Heart left ventricle (tissue), 16 donors: Measurements from ENCODE around the gene LIN54. TPM values are rescaled to one million over a fixed set of nuclear protein-coding genes. Genes with fewer than 3 reads are reported as not detected.
"Not testable (repeated sequence)": the region's sequence is repeated elsewhere in the genome, so short reads cannot be mapped to it uniquely, and the experiment has no call there.

Experiments
- ATAC-seq, 4 donors: fragments of 200-7000 bp; cut with Tn5 transposase; one replicate each; pipeline ENCODE4 v1.9.1; 2020 to 2022; ENCODE audit warnings: moderate library complexity in 4 of 4, mild to moderate bottlenecking in 3 of 4, moderate number of reproducible peaks in 1 of 4
- DNase-seq, 5 donors: peaks; one replicate each; pipeline ENCODE4 v3.0.0-alpha.2; 2020
- H3K27ac ChIP-seq, 12 donors: fragments of 200-600 bp; sonication (generic) in 4 of 12; one replicate each; pipeline versions ENCODE4 v1.5.0 to v1.8.0; 2016 to 2022; ENCODE audit warnings: mild to moderate bottlenecking in 2 of 12
- H3K27me3 ChIP-seq, 9 donors: fragments of 200-600 bp; sonication (generic) in 2 of 9; one replicate each; pipeline versions ENCODE4 v1.5.1 to v1.8.0; 2016 to 2022; ENCODE audit warnings: mild to moderate bottlenecking in 3 of 9
- H3K36me3 ChIP-seq, 9 donors: fragments of 200-600 bp; sonication (generic) in 2 of 9; one replicate each; pipeline versions ENCODE4 v1.5.0 to v1.8.0; 2018 to 2022; ENCODE audit warnings: mild to moderate bottlenecking in 2 of 9
- H3K4me1 ChIP-seq, 12 donors: fragments of 200-600 bp; sonication (generic) in 4 of 12; one replicate each; pipeline versions ENCODE4 v1.5.0 to v1.8.0; 2016 to 2022; ENCODE audit warnings: mild to moderate bottlenecking in 3 of 12
- H3K4me3 ChIP-seq, 12 donors: fragments of 200-600 bp; sonication (generic) in 4 of 12; one replicate each; pipeline versions ENCODE4 v1.5.0 to v1.8.0; 2017 to 2022; ENCODE audit warnings: mild to moderate bottlenecking in 9 of 12, moderate library complexity in 4 of 12
- H3K9me3 ChIP-seq, 12 donors: fragments of 200-600 bp; sonication (generic) in 4 of 12; one replicate each; pipeline versions ENCODE4 v1.5.0 to v1.8.0; 2016 to 2022; ENCODE audit warnings: mild to moderate bottlenecking in 1 of 12
- CTCF ChIP-seq, 12 donors: fragments of 200-600 bp; sonication (generic) in 4 of 12; IDR thresholded peaks; one replicate each; pipeline versions ENCODE4 v1.5.0 to v1.8.0; 2018 to 2022; ENCODE audit warnings: antibody characterized with exemption in 12 of 12, mild to moderate bottlenecking in 5 of 12
- POLR2A ChIP-seq, 2 donors: fragments of 450-650 bp; IDR thresholded peaks; one replicate each; pipeline ENCODE4 v1.6.1; 2017; ENCODE audit warnings: antibody characterized with exemption in 2 of 2, mild to moderate bottlenecking in 2 of 2, moderate library complexity in 2 of 2
- WGBS, 4 donors: extraction: QIAGEN DNeasy Blood & Tissue Kit in 2 of 4; methylation state at CpG; one replicate each; pipeline versions ENCODE4 v1.1.5 to v1.1.7; 2013 to 2018; 5-methylcytosine and 5-hydroxymethylcytosine counted together
- intact Hi-C, 10 donors: fragments of 100-400 bp; cut with DNase I; formaldehyde crosslinking; loops; one replicate each; pipeline versions ENCODE4 v1.11.1 to v1.14.2; 2022
- polyA plus RNA-seq, 2 donors: library from polyadenylated mRNA; stranded (reverse); fragments of 200-250 nt; gene quantifications; one replicate each; pipeline ENCODE4 v1.2.3, GENCODE V29; 2013
- total RNA-seq, 9 donors: library from RNA; depleted of rRNA in 2 of 9; stranded (reverse); fragments of >200 nt in 2 of 9; fragmentation: NEBNext Ultra II Directional in 3 of 9; extraction: Animal tissue kit (Norgen Biotek cat#: 25700) in 3 of 9; gene quantifications; one replicate each; pipeline versions ENCODE4 v1.1.0 to v1.2.4, GENCODE V29; 2016 to 2023
- donor health status: ischemic (EF 13 %, LVEDD 7.1; RV severe dilation, severe dysfunction).
- donor health status: healthy with polysubstance abuse.
- donor health status: DM: no; HTN: yes; CAD: no.
- donor health status: DM: no; HTN: no; CAD: no.
- donor health status: ischemic (EF 25% LVEDD 6.9; RV normal size, moderate dysfunction).
- donor health status: ischemic (EF 25% LVEDD 5.7; RV mildly dilated, moderate dysfunction).
- donor health status: healthy.
- donor health status: DM: yes; HTN: yes; CAD: no.
- donor health status: ischemic (EF 35%, LVEDD 5.7; RV mildly dilated, moderate dysfunction).
- donor health status: nonischemic (EF 11% LVEDD 7.7; RV severe dilation, severe dysfunction).
- donor health status: DM: yes; HTN: yes; CAD: no.
- donor health status: PGD.
- donor health status: ischemic (EF 29% LVEDD 5.4; RV normal size, mild dysfunction).
- donor health status: nonischemic (EF 23%, LVEDD 6.1; RV moderate dilation, normal function).

Gene LIN54
- total and polyA plus RNA-seq, 11 donors = 1.6 to 11.4 (median 7.1) TPM

- ATAC-seq (peak in 2 of 4 donors; percentile 45 to 50), DNase-seq (no peak)
- Histone ChIP-seq H3K27ac (no peak overlapping the region), H3K4me3 (no peak overlapping the region), H3K36me3 (peaks cover 0 to 21% (median 8%) of the 10 kb centered on the region in 9 donors), H3K4me1 (peaks cover 0 to 11% (median 0%) of the 10 kb centered on the region in 12 donors), H3K9me3 (no peaks in the 10 kb centered on the region), H3K27me3 (no peaks in the 10 kb centered on the region)
- TF ChIP-seq POLR2A (IDR thresholded peaks at IDR 0.05) (no peak), CTCF (IDR thresholded peaks at IDR 0.05) (no peak)
- intact Hi-C loops = no loop called here
- WGBS, 4 donors = 90 to 93% (median 93%) methylated on average over 14 of the region's 14 CpGs
Observed at GRCh38 chr4:83043801-83044407, 33.3 kb upstream of the LIN54 start.

GRCh38 chr4:83043157-83043556 lies 32.5 kb upstream of the LIN54 start:
- DNase-seq, H3K27ac ChIP-seq, H3K27me3 ChIP-seq, intact Hi-C loops, H3K9me3 ChIP-seq, H3K4me3 ChIP-seq, ATAC-seq: not testable (repeated sequence)
- WGBS, 4 donors = 92 to 100% (median 96%) methylated on average over 2 of the region's 2 CpGs
- Histone ChIP-seq H3K4me1 (peaks cover 0 to 12% (median 0%) of the 10 kb centered on the region in 12 donors), H3K36me3 (peaks cover 0 to 19% (median 8%) of the 10 kb centered on the region in 9 donors)

- Histone ChIP-seq H3K4me3 (no peak overlapping the region), H3K9me3 (no peaks in the 10 kb centered on the region), H3K27me3 (no peaks in the 10 kb centered on the region), H3K36me3 (peaks cover 0 to 8% (median 0%) of the 10 kb centered on the region in 9 donors), H3K27ac (no peak overlapping the region), H3K4me1 (peaks cover 0 to 35% (median 23%) of the 10 kb centered on the region in 12 donors)
- DNase-seq = no peak
- whole genome bisulfite sequencing, 4 donors = 77 to 85% (median 81%) methylated on average over 3 of the region's 3 CpGs
- TF ChIP-seq CTCF (IDR thresholded peaks at IDR 0.05) = peak in 1 of 12 donors; percentile 8
- TF ChIP-seq POLR2A (IDR thresholded peaks at IDR 0.05) = no peak
- ATAC-seq = no peak
- intact Hi-C loops = no loop called here
Observed at GRCh38 chr4:83040269-83040668, 29.6 kb upstream of the LIN54 start.

- DNase-seq (no peak), ATAC-seq (no peak)
- Histone ChIP-seq H3K4me1 (peaks cover 0 to 35% (median 20%) of the 10 kb centered on the region in 12 donors), H3K36me3 (peaks cover 0 to 5% (median 0%) of the 10 kb centered on the region in 9 donors), H3K4me3 (peak overlapping the region in 2 of 12 donors; percentile 2 to 73), H3K27me3 (no peaks in the 10 kb centered on the region), H3K27ac (no peak overlapping the region), H3K9me3 (no peaks in the 10 kb centered on the region)
- WGBS, 4 donors = 60 to 78% (median 69%) methylated on average over 5 of the region's 5 CpGs
- intact Hi-C loops = loop anchor here in 5 of 10 donors (5.0 to 10.0 kb wide), 6 partner anchors 142 to 752 kb away; partner anchors contain the start of genes SEC31A (in 3 of the 5), HNRNPD (in 2 of the 5), ENOPH1 (in 1 of the 5) and HELQ (in 1 of the 5)
- TF ChIP-seq POLR2A (IDR thresholded peaks at IDR 0.05) = no peak
- no peak for TF ChIP-seq CTCF (IDR thresholded peaks at IDR 0.05)
Observed at GRCh38 chr4:83036991-83037665, 26.5 kb upstream of the LIN54 start.
